Glutamatergic neuron (in vitro differentiated cells): ENCODE results near the gene LAMB4. TPM values are rescaled to one million over a fixed set of nuclear protein-coding genes. Genes with fewer than 3 reads are reported as not detected.

Experiments
- DNase-seq: peaks from one replicate; pipeline ENCODE4 v3.0.0; 2022
- H3K27ac Mint-ChIP-seq: one replicate; pipeline ENCODE4 v1.8.0; 2020; ENCODE audit warnings: mild to moderate bottlenecking, mixed read lengths, inconsistent platforms; ENCODE audit not compliant: unreplicated experiment
- H3K27me3 Mint-ChIP-seq: one replicate; pipeline ENCODE4 v1.8.0; 2020; ENCODE audit warnings: mild to moderate bottlenecking, moderate library complexity, mixed read lengths, inconsistent platforms; ENCODE audit not compliant: unreplicated experiment
- H3K36me3 Mint-ChIP-seq: one replicate; pipeline ENCODE4 v1.8.0; 2020; ENCODE audit warnings: mild to moderate bottlenecking, mixed read lengths, inconsistent platforms; ENCODE audit not compliant: unreplicated experiment
- H3K4me1 Mint-ChIP-seq: one replicate; pipeline ENCODE4 v1.8.0; 2020; ENCODE audit warnings: mild to moderate bottlenecking, low read depth, mixed read lengths, inconsistent platforms; ENCODE audit not compliant: unreplicated experiment
- H3K4me3 Mint-ChIP-seq: one replicate; pipeline ENCODE4 v1.8.0; 2020; ENCODE audit warnings: mild to moderate bottlenecking, mixed read lengths, inconsistent platforms; ENCODE audit not compliant: unreplicated experiment
- H3K9me3 Mint-ChIP-seq: one replicate; pipeline ENCODE4 v1.8.0; 2020; ENCODE audit warnings: mild to moderate bottlenecking, moderate library complexity, mixed read lengths, inconsistent platforms; ENCODE audit not compliant: unreplicated experiment
- CTCF ChIP-seq: fragments of 200-600 bp; sonication (generic); IDR thresholded peaks from one replicate; pipeline ENCODE4 v1.5.0; 2021; ENCODE audit not compliant: partially characterized antibody, unreplicated experiment
- total RNA-seq: library from RNA; stranded (reverse); fragmentation: NEBNext Ultra II Directional; extraction: Animal tissue kit (Norgen Biotek cat#: 25700); gene quantifications from one replicate; pipeline ENCODE4 v1.2.1, GENCODE V29; 2021; ENCODE audit not compliant: unreplicated experiment

The LAMB4 gene
- total RNA-seq, 1 donor from 2014 or later = not detected

GRCh38 chr7:108090791-108091460, 39.2 kb downstream of the LAMB4 start:
- Mint-ChIP-seq H3K9me3 (peaks cover 2% of the 10 kb centered on the region), H3K27me3 (peaks cover 2% of the 10 kb centered on the region), H3K4me3 (no peak overlapping the region), H3K27ac (no peak overlapping the region), H3K36me3 (no peaks in the 10 kb centered on the region), H3K4me1 (peaks cover 16% of the 10 kb centered on the region)
- DNase-seq = no peak
- TF ChIP-seq CTCF = no peak

- no peaks in the 10 kb centered on the region for H3K36me3 Mint-ChIP-seq
- H3K4me1 Mint-ChIP-seq = peaks cover 3% of the 10 kb centered on the region
- H3K27me3 Mint-ChIP-seq = peaks cover 2% of the 10 kb centered on the region
- no peak for TF ChIP-seq CTCF
- H3K9me3 Mint-ChIP-seq = peaks cover 2% of the 10 kb centered on the region
- H3K27ac Mint-ChIP-seq = no peak overlapping the region
- no peak overlapping the region for H3K4me3 Mint-ChIP-seq
- DNase-seq = no peak
Observed at GRCh38 chr7:108089381-108089780, 40.8 kb downstream of the LAMB4 start.

- Mint-ChIP-seq H3K27ac (no peak overlapping the region), H3K9me3 (no peaks in the 10 kb centered on the region), H3K27me3 (peaks cover 2% of the 10 kb centered on the region), H3K4me3 (no peak overlapping the region), H3K36me3 (no peaks in the 10 kb centered on the region), H3K4me1 (no peaks in the 10 kb centered on the region)
- DNase-seq = no peak
- no peak for TF ChIP-seq CTCF
Observed at GRCh38 chr7:108088729-108089128, 41.4 kb downstream of the LAMB4 start.

GRCh38 chr7:108087778-108088177, 42.4 kb downstream of the LAMB4 start:
- no peaks in the 10 kb centered on the region for H3K9me3 Mint-ChIP-seq
- H3K36me3 Mint-ChIP-seq = no peaks in the 10 kb centered on the region
- DNase-seq = no peak
- no peaks in the 10 kb centered on the region for H3K4me1 Mint-ChIP-seq
- H3K4me3 Mint-ChIP-seq = no peak overlapping the region
- no peak for TF ChIP-seq CTCF
- peaks cover 2% of the 10 kb centered on the region for H3K27me3 Mint-ChIP-seq
- no peak overlapping the region for H3K27ac Mint-ChIP-seq

GRCh38 chr7:108086962-108087361, 43.2 kb downstream of the LAMB4 start:
- Mint-ChIP-seq H3K4me1 (no peaks in the 10 kb centered on the region), H3K4me3 (no peak overlapping the region), H3K27ac (no peak overlapping the region), H3K36me3 (no peaks in the 10 kb centered on the region), H3K9me3 (no peaks in the 10 kb centered on the region), H3K27me3 (peaks cover 2% of the 10 kb centered on the region)
- DNase-seq = no peak
- no peak for TF ChIP-seq CTCF
